NCI-H146 treated with DMSO at 0.1 percent for 48 hours (cell line): ENCODE data around the gene TNFRSF19.

Source experiments
- DNase-seq: peaks from one replicate; lab custom pipeline; 2025; ENCODE audit not compliant: unreplicated experiment; lab: John Stamatoyannopoulos, UW

TNFRSF19 gene

DNA sequence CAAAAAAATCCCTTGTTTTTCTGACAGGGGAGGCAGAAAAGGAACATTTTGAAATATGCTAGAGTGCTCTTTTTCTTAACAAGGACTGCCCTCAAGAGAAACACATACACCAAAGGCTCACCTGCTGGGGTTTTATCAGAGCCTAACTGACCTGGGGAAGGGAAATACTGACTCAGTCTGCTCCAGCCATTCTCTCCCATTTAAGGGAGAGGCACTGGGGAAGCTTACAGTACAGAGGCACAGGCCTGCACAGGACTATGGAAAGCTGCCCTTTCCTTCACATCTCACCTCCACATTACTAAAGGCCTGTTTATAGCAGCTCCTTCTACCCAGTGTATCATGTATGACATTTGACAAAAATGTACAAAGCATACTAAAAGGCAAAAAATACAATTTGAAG lies 30.3 kb downstream of the TNFRSF19 start:
- DNase-seq, result no peak

DNA sequence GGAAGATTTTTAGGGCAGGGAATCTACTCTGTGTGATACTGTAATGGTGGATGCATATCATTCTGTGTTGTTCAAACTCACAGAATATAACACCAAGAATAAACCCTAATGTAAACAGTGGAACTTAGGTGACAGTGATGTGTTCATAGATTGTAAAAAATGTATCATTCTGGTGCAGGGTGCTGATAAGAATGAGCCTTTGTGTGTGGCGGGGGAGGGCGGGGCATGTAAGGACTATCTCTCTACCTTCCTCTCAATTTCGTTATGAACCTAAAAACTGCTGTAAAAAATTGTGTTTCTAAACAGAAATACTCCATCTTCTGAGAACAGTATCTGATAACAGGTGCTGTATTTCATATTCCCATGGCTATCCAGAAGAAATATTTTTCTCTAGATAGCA lies 35.6 kb downstream of the TNFRSF19 start:
- no peak for DNase-seq

DNA sequence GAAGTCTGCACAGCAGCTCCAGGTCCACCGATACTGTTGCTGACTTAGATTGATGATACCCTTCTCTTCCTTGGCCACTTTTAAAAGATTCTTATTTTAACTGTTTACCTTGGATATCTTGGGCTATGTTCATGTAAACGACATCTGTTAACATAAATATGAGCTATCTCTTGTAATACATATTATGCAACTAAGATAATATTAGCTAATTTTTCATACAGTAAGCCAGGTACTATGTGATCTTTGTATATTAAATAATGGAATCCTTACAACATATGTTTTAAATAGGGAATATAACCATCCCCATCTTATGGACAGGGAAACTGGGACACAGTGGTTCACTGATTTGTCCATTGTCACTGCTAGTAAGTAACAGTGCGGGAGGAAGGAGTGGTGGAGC lies 37.9 kb downstream of the TNFRSF19 start:
- no peak for DNase-seq

DNA sequence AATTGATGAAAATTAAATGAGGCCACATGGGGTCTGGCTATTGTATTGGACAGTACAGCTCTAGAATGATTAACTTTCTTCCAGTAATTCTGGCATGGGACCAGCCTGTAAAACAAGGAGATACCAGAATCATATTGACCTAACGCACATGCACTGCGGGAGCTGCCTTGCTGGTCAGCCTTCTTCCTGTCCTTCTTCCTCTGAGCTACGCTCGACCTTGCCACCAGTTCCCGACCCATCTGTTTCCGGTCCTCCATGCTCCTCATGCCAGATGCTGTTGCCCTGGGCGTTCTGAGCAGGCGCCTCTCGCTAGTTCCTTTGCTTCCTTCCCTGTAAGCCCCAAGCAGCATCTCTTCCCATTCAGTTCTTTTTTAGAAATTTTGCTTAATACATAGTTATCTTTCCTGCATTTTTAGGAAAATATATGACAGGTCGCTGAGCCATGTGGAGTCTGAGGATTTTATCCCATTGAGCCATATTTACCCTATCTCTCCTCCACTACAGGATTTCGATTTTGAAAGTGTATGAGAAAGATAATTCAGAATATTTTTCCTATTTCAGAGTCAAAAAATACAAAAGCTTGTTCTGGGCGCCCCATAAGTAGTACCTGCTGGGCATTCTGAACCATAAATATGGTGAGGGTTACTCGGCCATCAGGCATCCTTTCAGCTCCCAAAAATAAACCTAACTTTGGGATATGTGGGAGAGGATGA lies 38.6 kb downstream of the TNFRSF19 start:
- no peak for DNase-seq

DNA sequence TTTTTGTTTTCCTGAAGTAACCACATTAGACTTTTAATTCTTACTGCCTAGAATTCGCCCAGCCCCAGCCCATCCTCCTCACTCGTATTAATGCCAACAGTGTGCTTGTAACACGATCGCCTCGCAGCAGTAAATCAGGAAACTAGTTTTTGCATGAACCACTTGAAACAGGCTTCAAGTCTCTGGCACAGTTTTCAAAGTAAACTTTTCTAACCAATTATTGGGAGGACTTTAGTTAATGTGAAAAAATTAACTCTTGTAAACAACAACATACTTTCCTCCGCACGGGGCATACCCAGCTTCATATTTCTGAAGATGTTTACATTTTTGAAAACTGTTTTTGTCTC lies 39.2 kb downstream of the TNFRSF19 start:
- DNase-seq, result no peak

DNA sequence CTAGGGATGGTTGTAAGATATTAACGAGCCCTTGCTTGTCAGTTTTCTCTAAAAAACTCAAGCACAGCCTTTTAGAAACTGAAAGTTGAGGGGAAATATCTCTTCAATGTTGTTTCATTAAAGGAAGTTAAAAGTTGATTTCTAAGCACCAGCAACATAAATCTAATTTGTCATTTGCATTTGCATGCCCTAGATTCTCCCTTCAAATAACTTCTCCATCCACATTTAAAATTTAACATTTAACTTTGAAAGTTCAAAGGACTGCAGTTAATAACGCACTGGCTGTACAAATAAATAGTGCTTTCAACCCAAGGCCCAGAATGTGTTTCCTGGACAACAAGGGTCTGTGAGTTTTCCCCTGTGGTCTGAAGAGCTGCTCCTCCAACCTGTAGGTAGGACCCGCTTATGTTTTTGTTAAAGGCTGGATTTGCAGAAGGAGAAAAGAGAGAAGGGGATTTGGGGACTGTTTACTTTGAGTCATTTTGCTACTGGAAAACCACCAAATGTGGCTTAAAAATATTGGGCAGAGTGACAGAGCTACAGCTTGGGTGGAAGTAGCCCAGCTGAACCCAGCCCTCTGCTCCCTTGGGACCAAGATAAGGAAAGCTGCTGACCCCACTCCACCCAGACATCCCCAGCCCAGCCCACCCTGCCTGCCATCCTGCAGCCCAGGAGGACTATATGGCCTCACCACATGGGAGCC lies 39.8 kb downstream of the TNFRSF19 start:
- DNase-seq, result no peak

DNA sequence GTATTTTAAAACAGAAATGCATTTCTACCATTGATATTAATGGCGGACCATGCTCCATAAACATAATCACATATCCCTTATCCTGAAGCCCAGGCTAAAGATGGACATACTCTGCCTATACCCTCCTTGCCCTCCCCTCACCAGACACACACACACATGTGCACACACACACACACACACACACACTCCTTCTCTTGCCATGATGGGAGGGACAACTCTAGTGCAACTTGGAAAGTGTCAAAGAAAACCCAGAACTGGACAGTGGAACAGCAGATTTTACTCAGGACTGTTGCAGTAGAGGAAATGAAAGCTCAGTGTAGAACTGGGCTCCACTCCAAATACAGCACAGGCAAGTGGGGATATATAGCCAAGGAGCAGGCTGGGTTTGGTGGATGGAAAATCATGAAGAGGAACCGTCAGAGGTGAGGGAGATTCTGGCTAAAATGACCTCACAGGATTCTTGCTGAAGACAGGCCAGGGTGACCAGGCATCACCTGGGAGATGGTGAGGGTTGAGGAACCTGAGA lies 40.8 kb downstream of the TNFRSF19 start:
- no peak for DNase-seq

DNA sequence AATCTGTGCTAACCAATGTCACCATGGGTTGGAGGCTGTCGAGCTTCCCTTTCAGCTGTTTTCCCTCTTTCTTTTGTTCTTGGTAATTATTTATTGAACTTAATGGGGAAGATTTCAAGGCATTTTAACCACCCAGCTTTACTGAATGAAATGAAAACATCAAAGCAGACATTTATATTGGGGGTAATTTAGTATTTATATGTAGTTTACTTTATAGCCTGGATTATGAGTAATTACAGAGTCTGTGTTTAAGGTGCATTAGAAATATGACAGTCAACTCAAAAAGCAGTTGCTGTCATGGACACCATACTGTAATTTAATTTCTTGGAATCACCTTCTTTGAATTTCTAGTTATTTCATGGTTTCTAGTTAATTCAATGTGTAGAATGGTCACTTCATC lies 42.0 kb downstream of the TNFRSF19 start:
- DNase-seq, result no peak

DNA sequence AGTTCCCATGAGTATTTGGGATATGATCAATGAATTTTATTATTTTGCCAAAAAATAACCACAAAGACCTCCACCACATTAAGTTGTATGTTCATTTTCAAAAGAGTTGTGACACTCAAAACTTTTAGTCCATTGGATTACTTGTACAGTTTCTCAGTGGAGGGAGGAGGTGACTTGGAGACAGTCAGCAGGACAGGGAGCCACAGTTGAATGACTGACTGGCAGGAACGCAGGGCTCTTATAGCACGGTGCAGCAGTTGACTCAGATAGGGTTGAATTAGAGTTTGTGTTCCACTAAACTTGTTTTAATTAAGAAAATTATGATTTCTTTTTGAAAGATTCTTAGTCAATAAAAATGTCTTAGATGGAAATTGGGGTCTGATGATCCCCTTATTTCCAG lies 42.5 kb downstream of the TNFRSF19 start:
- no peak for DNase-seq

DNA sequence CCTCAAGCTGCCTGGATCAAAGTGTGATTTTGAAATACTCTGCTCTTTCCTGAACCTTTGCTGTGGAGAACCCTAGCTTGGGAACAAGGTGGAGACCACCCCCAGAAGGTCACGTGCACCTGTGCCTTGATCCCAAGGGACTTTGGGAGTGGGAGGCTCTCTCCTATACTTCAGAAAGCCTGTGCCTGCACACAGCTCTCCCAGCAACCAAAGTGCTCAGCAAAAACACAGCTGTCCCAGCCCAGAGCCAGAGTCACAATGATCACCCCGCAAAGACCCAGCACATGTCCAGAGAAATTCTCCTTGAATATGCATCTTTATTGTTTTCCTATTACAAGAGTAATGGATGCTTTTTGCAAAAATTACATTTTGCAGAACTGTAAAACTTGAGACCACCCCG lies 43.4 kb downstream of the TNFRSF19 start:
- no peak for DNase-seq

DNA sequence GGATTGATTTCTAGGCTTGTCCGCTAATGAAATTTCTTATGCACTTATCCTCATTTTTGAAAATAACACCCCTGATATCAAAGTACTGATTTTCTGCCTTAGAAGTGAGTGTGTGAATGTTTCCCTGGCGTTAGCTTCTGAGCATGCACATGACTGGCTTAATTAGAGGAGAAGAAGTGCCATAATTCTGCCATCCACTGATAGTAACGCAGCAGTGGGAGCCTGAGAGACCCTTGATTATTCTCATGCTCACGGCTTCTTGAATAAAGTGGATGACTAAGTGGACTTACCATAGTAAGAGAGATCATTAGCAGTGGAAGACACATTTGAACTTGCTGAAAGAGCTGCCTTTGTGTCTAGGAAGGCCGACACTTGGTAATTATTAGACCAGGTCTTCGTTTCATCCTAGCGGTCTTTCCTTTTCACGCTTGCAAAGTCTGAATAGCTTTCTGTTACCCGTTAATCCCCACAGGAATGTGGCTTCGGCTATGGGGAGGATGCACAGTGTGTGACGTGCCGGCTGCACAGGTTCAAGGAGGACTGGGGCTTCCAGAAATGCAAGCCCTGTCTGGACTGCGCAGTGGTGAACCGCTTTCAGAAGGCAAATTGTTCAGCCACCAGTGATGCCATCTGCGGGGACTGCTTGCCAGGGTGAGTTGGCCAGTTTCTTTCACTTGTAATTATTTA lies 45.3 kb downstream of the TNFRSF19 start:
- DNase-seq, result no peak

DNA sequence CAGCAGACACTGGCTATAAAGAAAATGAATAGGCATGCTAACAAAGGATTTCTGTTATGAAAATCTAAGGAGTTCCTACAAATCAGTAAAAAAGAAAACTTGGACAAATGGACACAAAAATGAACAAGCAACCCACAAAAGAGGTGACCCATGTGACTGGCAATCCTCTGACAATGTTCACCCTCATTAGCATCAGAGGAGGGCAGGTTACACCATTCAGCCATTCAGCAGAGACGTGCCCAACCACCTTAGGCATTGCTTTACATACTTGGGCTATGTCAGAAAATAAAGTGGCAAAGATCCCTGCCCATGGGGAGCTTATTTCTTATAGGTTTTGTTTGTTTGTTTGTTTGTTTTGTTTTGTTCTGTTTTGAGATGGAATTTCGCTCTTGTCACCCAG lies 46.0 kb downstream of the TNFRSF19 start:
- no peak for DNase-seq

DNA sequence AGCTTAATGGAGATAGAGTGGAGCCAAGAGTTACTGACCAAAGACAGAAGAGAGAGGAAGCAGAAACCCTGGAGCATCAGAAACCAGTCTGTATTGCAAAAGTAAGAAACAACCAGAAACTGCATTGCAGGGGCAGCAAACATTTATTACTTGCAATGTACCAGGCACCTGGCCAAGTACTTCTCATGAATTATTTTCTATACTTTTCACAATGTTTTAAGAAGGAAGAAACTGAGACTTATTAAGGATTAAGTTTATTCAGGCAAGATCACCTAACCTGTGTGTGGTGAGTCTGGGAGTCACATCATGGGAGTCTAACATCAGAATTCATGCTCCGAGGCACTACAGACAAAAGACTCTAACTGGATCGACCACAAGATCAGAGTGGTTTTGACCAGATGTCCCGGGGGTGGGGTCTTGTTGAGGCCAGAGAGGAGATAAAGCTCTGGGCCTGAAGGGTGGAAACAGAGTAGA lies 47.4 kb downstream of the TNFRSF19 start:
- no peak for DNase-seq

DNA sequence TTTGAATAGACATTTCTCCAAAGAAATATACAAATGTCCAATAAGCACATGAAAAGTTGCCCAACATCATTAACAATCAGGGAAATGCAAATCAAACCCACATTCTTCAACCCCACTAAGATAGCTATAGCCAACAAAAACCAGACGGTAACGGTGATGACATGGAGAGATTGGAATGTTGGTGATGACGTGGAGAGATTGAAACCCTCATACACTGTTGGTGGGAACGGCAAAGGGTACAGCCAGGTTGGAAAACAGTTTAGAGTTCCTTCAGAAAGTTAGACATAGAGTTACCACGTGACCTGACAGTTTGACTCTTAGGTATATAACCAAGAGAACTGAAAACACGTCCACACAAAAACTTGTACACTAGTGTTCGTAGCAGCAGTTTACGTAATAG lies 48.1 kb downstream of the TNFRSF19 start:
- DNase-seq, result no peak

DNA sequence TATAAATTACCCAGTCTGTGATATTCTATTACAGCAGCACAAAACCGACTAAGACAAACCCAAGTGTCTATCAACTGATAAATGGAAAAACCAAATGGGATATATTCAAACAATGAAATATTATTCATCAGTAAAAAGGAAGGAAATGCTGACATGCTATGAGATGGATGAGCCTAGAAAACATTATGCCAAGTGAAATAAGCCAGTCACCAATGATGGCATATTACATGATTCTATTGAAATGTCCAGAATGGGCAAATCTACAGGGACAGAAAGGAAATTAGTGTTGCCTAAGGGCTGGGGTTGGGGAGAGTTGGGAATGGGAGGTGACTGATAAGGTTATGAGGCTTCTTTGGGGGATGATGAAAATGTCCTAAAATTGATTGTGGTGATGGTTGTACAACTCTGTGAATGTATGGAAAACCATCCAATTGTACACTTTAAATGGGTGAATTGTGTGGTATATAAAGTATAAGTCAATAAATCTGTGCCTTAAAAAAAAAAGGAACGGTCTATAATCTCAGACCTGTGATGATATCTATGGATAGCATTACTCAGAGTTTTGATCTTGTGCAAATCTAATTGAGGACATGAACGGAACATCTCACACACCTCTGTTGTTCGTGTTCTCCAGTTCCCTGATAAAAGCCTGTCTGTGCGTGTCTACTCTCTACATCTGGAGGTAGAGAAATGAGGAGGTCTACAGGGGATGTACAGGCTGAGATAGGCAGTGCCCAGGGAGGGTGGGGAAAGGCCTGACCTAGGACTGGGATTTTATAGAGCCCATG lies 49.0 kb downstream of the TNFRSF19 start:
- DNase-seq, result no peak

DNA sequence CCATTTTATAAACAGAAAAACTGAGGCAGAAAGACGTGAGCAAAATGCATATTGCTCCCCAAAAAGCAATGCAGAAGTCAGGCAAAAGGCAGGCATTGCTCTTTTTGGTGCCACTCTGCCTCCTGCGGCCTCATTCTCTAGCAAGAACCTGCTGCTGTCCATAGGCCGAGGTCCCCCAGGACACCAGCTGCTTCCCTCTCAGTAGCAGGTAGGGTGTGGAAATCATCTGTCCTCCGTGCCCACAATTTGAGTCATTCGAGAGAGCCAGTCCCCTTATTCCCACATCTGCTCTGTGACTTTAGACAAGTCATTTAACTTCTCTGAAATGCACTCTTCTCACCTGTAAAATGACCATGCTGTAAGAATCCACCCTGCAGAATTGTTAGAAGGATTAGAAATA lies 50.0 kb downstream of the TNFRSF19 start:
- DNase-seq, result no peak

DNA sequence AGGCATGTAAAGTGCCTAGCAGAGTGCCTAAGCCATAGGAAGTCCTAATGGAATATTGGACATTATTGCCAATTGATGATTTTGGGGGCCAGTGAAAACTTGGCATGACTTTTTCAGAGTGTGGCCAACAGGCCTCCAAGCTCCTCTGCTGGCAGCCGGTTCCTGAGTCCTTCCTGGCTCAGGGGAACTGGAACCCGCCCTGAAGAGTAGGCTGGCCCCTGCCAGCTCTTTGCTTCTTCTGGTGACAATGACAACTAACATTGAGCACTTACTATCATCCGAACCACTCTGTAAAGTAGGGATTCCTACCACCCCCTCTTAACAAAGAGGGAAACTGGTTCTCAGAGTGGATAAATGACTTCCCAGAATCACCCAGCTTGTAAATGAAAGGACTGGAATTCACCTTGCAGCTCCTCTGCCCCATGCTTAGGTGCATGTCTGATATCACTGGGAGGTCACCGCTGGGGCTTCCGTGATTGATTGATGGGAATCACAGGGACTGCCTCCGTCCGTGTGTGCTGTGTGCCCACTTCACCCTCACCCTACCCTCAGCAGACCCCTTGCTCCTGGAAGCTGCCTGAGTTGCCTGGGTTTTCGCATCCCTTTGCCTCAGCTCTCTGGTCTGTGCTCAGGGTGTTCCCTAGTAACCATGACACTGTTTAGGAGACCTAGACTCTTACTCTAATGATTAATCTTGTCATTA lies 50.6 kb downstream of the TNFRSF19 start:
- no peak for DNase-seq

DNA sequence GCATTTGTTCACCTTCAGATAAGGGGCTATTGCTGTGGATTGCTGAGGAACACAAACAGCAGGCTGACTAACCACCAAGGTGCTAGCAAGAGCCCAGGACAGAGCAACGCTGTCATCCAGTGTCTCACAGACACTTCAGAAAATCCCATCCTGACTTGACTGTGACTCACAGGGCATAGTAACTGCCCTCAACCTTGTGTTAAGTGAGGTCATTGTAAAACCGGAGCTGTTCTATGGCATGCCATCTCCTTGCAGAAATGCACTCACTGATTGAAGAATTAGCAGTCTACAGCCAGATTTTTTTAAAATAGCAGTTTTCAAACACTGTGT lies 51.1 kb downstream of the TNFRSF19 start:
- no peak for DNase-seq

DNA sequence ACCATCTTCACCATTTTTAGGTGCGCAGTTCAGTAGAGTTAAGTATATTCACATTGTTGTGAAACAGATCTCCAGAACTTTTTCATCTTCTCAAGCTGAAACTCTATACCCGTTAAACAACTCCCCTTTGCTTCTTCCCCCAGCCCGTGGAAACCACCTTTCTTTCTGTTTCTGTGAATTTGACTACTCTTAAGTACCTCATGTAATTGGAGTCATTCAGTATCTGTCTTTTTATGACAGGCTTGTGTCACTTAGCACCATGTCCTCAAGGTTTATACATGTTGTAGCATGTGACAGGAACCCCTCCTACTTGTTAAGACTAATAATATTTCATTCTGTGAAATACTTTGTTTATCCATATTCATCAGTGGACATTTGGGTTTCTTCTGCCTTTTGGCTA lies 52.8 kb downstream of the TNFRSF19 start:
- no peak for DNase-seq

DNA sequence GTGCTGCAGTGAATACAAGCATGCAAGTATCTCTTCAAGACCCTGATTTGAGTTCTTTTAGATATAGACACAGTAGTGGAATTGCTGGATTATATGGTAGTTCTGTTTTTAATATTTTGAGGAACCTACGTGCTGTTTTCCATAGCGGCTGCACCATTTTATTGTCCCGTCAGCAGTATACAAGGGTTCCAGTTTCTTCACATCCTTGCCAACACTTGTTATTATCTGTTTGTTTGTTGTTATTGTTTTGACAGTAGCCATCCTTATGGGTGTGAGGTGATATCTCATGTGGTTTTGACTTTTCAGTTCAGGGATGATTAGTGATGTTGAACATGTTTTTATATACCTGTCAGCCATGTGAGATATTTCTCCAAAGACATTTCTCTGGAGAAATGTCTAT lies 53.2 kb downstream of the TNFRSF19 start:
- DNase-seq, result no peak

DNA sequence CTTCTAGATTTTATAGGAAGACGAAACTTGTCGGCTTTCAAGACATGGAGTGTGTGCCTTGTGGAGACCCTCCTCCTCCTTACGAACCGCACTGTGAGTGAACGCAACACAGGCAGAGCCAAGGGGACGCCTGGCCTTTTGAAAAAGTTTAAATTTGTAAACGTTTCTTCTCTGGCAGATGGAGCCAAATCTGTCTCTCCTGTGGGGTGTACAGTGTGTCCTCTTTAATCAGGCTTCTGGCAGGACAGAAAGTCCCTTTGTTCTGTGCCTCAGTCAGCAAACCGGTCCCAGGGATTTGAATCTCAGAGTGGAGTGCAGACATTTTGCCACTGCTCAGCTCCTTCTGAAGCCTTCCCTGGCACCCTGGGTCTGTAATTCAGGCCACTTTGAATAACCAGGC lies 56.5 kb downstream of the TNFRSF19 start:
- DNase-seq, result no peak
